Measurements from ENCODE around the gene KLHL36.

GRCh38 chr16:84677017-84677803 lies 28.9 kb downstream of the KLHL36 start:
- TF ChIP-seq CTCF (conservative IDR thresholded peaks at IDR 0.05; ENCODE audit: low read length) (no peak), EZH2phosphoT487 (IDR thresholded peaks at IDR 0.05; ENCODE audit: borderline replicate concordance) (no peak)

Measured in Loucy (cell line).